Measurements from ENCODE around the gene ANKRD63. TPM values are rescaled to one million over a fixed set of nuclear protein-coding genes. Genes with fewer than 3 reads are reported as not detected.

Gene ANKRD63
- total and polyA plus RNA-seq, 2 donors (not counting 1 experiment from before 2014, with no cell fraction given): not detected

DNA sequence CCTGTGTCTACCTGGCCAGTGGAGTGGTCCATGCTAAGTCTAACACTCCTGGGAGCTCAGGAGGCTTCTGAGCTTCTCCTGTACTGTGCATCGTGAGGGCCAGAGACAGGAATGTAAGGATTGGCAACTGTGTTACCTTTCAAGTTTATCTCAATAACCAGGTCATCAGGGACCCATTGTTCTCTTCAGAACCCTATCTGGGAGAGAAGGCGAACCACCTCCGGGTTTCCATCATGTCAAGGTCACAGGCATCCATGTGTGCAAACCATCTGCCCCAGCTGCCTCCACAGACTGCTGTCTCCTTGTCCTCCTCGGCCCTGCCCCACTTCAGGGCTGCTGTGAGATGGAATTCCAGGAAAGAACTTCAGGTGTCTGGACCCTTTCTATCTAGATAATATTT is 5.9 kb downstream of the ANKRD63 start:
- H4K20me1 ChIP-seq (ENCODE audit: control insufficient read depth, extremely low read depth, insufficient read depth, low read length): no peaks in the 10 kb centered on the region
- H3K4me2 ChIP-seq (ENCODE audit: extremely low read depth, insufficient read depth, low read length): no peak overlapping the region
- no peak overlapping the region for H3K4me3 ChIP-seq (replicated peaks in 1 of 4; ENCODE audit: control extremely low read depth in 1 of 4, insufficient read depth in 1 of 4, low read depth in 3 of 4, low read length in 4 of 4)
- peaks cover 32% of the 10 kb centered on the region for H3K27me3 ChIP-seq (ENCODE audit: control insufficient read depth, insufficient read depth, low read length)
- H3K4me1 ChIP-seq (ENCODE audit: control insufficient read depth, extremely low read depth, insufficient read depth, low read length): peaks cover 2% of the 10 kb centered on the region
- DNase-seq (ENCODE audit: low read depth in 2 of 2): no peak
- no peak overlapping the region for H2AFZ ChIP-seq (ENCODE audit: low read length)
- H3K9me3 ChIP-seq (ENCODE audit: control insufficient read depth, insufficient read depth, low read depth, low read length): no peaks in the 10 kb centered on the region
- H3K79me2 ChIP-seq (ENCODE audit: control insufficient read depth, insufficient read depth, low read length): no peaks in the 10 kb centered on the region
- H3K36me3 ChIP-seq (ENCODE audit: control insufficient read depth, insufficient read depth, low read length): no peaks in the 10 kb centered on the region
- no peak overlapping the region for H3K9ac ChIP-seq (ENCODE audit: insufficient read depth, low read length)
- TF ChIP-seq EZH2 (IDR thresholded peaks at IDR 0.05; ENCODE audit: low read length, missing control alignments): no peak
- TF ChIP-seq, protein P1, sequence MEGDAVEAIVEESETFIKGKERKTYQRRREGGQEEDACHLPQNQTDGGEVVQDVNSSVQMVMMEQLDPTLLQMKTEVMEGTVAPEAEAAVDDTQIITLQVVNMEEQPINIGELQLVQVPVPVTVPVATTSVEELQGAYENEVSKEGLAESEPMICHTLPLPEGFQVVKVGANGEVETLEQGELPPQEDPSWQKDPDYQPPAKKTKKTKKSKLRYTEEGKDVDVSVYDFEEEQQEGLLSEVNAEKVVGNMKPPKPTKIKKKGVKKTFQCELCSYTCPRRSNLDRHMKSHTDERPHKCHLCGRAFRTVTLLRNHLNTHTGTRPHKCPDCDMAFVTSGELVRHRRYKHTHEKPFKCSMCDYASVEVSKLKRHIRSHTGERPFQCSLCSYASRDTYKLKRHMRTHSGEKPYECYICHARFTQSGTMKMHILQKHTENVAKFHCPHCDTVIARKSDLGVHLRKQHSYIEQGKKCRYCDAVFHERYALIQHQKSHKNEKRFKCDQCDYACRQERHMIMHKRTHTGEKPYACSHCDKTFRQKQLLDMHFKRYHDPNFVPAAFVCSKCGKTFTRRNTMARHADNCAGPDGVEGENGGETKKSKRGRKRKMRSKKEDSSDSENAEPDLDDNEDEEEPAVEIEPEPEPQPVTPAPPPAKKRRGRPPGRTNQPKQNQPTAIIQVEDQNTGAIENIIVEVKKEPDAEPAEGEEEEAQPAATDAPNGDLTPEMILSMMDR (conservative IDR thresholded peaks at IDR 0.05 in 1 of 2, IDR thresholded peaks at IDR 0.05 in 1 of 2; ENCODE audit: low read depth in 1 of 2, low read length in 2 of 2): no peak
- H3K27ac ChIP-seq (ENCODE audit: insufficient read depth, low read length): no peak overlapping the region

DNA sequence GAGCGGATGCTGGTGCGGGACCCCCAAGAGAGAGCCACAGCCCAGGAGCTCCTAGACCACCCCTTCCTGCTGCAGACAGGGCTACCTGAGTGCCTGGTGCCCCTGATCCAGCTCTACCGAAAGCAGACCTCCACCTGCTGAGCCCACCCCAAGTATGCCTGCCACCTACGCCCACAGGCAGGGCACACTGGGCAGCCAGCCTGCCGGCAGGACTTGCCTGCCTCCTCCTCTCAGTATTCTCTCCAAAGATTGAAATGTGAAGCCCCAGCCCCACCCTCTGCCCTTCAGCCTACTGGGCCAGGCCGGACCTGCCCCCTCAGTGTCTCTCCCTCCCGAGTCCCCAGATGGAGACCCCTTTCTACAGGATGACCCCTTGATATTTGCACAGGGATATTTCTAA is 6.9 kb downstream of the ANKRD63 start:
- no peak overlapping the region for H3K4me2 ChIP-seq (ENCODE audit: extremely low read depth, insufficient read depth, low read length)
- H3K9me3 ChIP-seq (ENCODE audit: control insufficient read depth, insufficient read depth, low read depth, low read length): no peaks in the 10 kb centered on the region
- no peak overlapping the region for H2AFZ ChIP-seq (ENCODE audit: low read length)
- H3K9ac ChIP-seq (ENCODE audit: insufficient read depth, low read length): no peak overlapping the region
- H3K4me1 ChIP-seq (ENCODE audit: control insufficient read depth, extremely low read depth, insufficient read depth, low read length): peaks cover 2% of the 10 kb centered on the region
- TF ChIP-seq, protein P1 (conservative IDR thresholded peaks at IDR 0.05 in 1 of 2, IDR thresholded peaks at IDR 0.05 in 1 of 2; ENCODE audit: low read depth in 1 of 2, low read length in 2 of 2): no peak
- no peak for TF ChIP-seq EZH2 (IDR thresholded peaks at IDR 0.05; ENCODE audit: low read length, missing control alignments)
- DNase-seq (ENCODE audit: low read depth in 2 of 2): no peak
- no peaks in the 10 kb centered on the region for H3K79me2 ChIP-seq (ENCODE audit: control insufficient read depth, insufficient read depth, low read length)
- H3K27me3 ChIP-seq (ENCODE audit: control insufficient read depth, insufficient read depth, low read length): peaks cover 22% of the 10 kb centered on the region
- H3K27ac ChIP-seq (ENCODE audit: insufficient read depth, low read length): no peak overlapping the region
- no peaks in the 10 kb centered on the region for H3K36me3 ChIP-seq (ENCODE audit: control insufficient read depth, insufficient read depth, low read length)
- H4K20me1 ChIP-seq (ENCODE audit: control insufficient read depth, extremely low read depth, insufficient read depth, low read length): no peaks in the 10 kb centered on the region
- no peak overlapping the region for H3K4me3 ChIP-seq (replicated peaks in 1 of 4; ENCODE audit: control extremely low read depth in 1 of 4, insufficient read depth in 1 of 4, low read depth in 3 of 4, low read length in 4 of 4)

DNA sequence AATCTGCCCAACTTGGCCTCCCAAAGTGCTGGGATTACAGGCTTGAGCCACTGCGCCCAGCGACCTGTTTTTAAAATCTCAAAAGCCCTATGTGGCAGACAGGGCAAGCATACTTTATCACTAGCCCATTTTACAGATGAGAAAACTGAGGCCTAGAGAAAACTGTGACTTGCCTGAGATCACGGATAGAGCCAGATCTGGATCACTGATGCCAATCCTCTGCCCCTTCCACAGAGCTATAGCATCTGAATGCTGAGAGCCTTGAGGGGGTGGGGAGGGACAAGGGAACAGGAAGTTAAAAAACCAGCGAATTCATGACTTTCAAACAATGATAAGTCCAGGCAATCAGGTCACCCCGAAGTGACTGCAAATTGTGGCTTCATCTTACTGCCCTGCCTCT is 7.3 kb downstream of the ANKRD63 start:
- H3K4me2 ChIP-seq (ENCODE audit: extremely low read depth, insufficient read depth, low read length): no peak overlapping the region

More for the DNA sequence above, 7.3 kb downstream of the ANKRD63 start:
- Histone ChIP-seq H3K9ac (ENCODE audit: insufficient read depth, low read length) (no peak overlapping the region), H3K36me3 (ENCODE audit: control insufficient read depth, insufficient read depth, low read length) (no peaks in the 10 kb centered on the region), H2AFZ (ENCODE audit: low read length) (no peak overlapping the region), H3K4me1 (ENCODE audit: control insufficient read depth, extremely low read depth, insufficient read depth, low read length) (peaks cover 2% of the 10 kb centered on the region), H3K9me3 (ENCODE audit: control insufficient read depth, insufficient read depth, low read depth, low read length) (no peaks in the 10 kb centered on the region), H3K79me2 (ENCODE audit: control insufficient read depth, insufficient read depth, low read length) (no peaks in the 10 kb centered on the region), H3K27me3 (ENCODE audit: control insufficient read depth, insufficient read depth, low read length) (peaks cover 18% of the 10 kb centered on the region), H4K20me1 (ENCODE audit: control insufficient read depth, extremely low read depth, insufficient read depth, low read length) (no peaks in the 10 kb centered on the region), H3K27ac (ENCODE audit: insufficient read depth, low read length) (no peak overlapping the region), H3K4me3 (replicated peaks in 1 of 4; ENCODE audit: control extremely low read depth in 1 of 4, insufficient read depth in 1 of 4, low read depth in 3 of 4, low read length in 4 of 4) (no peak overlapping the region)
- DNase-seq (ENCODE audit: low read depth in 2 of 2): no peak
- TF ChIP-seq, protein P1 (conservative IDR thresholded peaks at IDR 0.05 in 1 of 2, IDR thresholded peaks at IDR 0.05 in 1 of 2; ENCODE audit: low read depth in 1 of 2, low read length in 2 of 2): no peak
- TF ChIP-seq EZH2 (IDR thresholded peaks at IDR 0.05; ENCODE audit: low read length, missing control alignments): no peak

Data from fibroblast of lung (primary cell).